ENCODE measurements around the gene DNAAF8. TPM values are rescaled to one million over a fixed set of nuclear protein-coding genes. Genes with fewer than 3 reads are reported as not detected.

The DNAAF8 gene
- total and polyA plus RNA-seq, 2 donors (not counting 3 experiments of a cell fraction or from before 2014, with no cell fraction given) = 0.58 to 1.0 TPM

DNA sequence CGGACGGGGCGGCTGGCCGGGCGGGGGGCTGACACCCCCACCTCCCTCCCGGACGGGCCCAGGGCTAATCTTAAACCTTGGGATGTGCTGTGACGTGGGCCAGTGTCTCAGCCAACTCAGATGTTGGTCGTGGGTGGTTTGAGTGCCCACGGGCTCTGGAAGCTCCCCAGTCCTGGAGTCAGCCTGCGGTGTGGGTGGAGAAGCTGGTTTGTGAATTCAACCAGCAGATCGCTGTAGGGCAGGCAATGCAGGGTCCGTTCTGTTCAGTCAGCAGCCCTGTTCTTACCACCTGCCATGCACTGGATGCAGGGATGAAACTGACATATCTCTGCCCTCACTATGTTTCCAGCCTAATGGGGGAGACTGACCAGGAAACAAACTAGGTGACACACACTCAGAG lies 40.7 kb downstream of the DNAAF8 start:
- Histone ChIP-seq H3K9me3 (replicated peaks; ENCODE audit: control insufficient read depth, insufficient read depth, low read length) (no peaks in the 10 kb centered on the region), H3K9ac (replicated peaks; ENCODE audit: extremely low read depth, insufficient read depth, low read length) (no peak overlapping the region), H2AFZ (ENCODE audit: low read depth, low read length) (no peak overlapping the region), H3K9me1 (replicated peaks; ENCODE audit: control insufficient read depth, extremely low read depth, insufficient read depth, low read length) (no peaks in the 10 kb centered on the region), H3K4me3 (replicated peaks in 1 of 3; ENCODE audit: insufficient read depth in 1 of 3, low read depth in 1 of 3, low read length in 3 of 3) (no peak overlapping the region), H3K4me2 (ENCODE audit: insufficient read depth, low read length) (no peak overlapping the region), H3K79me2 (ENCODE audit: control insufficient read depth, insufficient read depth, low read length) (no peaks in the 10 kb centered on the region), H3K27ac (ENCODE audit: insufficient read depth, low read depth, low read length) (no peak overlapping the region), H4K20me1 (replicated peaks; ENCODE audit: control insufficient read depth, extremely low read depth, insufficient read depth, low read length) (no peaks in the 10 kb centered on the region), H3K36me3 (ENCODE audit: control insufficient read depth in 2 of 2, extremely low read depth in 1 of 2, insufficient read depth in 2 of 2, low read length in 2 of 2) (no peaks in the 10 kb centered on the region), H3K4me1 (ENCODE audit: control insufficient read depth, extremely low read depth, insufficient read depth, low read length) (no peaks in the 10 kb centered on the region), H3K27me3 (ENCODE audit: control insufficient read depth in 2 of 2, insufficient read depth in 2 of 2, low read length in 2 of 2) (no peaks in the 10 kb centered on the region)
- dilution Hi-C loops (cut with MboI; ENCODE audit: extremely low pct_ligation_motif_present, low sequenced_read_pairs) (no loop called here), intact Hi-C loops (cut with micrococcal nuclease) (no loop called here)
- DNase-seq (ENCODE audit: low read depth, low spot score) (no peak), FAIRE-seq (no peak)
- no TSS peak for BruUV-seq (replicated peaks)
- CTCF ChIA-PET = no interaction called here
- TF ChIP-seq FOS (IDR thresholded peaks at IDR 0.05; ENCODE audit: borderline replicate concordance, insufficient read depth, low read length) (no peak), GATA2 (IDR thresholded peaks at IDR 0.05; ENCODE audit: insufficient read depth, insufficient read length, low read depth, low read length) (no peak), POLR2AphosphoS5 (IDR thresholded peaks at IDR 0.05; ENCODE audit: insufficient read depth, low read depth, low read length) (no peak), CTCF (IDR thresholded peaks at IDR 0.05; ENCODE audit: extremely low read depth in 1 of 2, insufficient read depth in 1 of 2, low read depth in 1 of 2, low read length in 2 of 2) (no peak)
- TF ChIP-seq, protein P1, sequence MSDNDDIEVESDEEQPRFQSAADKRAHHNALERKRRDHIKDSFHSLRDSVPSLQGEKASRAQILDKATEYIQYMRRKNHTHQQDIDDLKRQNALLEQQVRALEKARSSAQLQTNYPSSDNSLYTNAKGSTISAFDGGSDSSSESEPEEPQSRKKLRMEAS (IDR thresholded peaks at IDR 0.05; ENCODE audit: insufficient read depth, insufficient read length) = no peak
- POLR2A ChIA-PET = no interaction called here

Data from endothelial cell of umbilical vein (primary cell).